Jurkat, Clone E6-1 (cell line): ENCODE measurements around the gene SLC44A5.
"Not testable (repeated sequence)": the region's sequence is repeated elsewhere in the genome, so short reads cannot be mapped to it uniquely, and the experiment has no call there.

Source experiments
- DNase-seq: peaks from one replicate; pipeline ENCODE4 v3.0.0-alpha.2; 2011; ENCODE audit warnings: low read depth, low spot score
- H3K4me3 ChIP-seq: 2 replicates; pipeline ENCODE4 v1.5.1; 2011; ENCODE audit warnings: mild to moderate bottlenecking, low read length, control low read depth, moderate library complexity

The SLC44A5 gene

GRCh38 chr1:75330624-75331023 is 280.3 kb downstream of the SLC44A5 start:
- no peak for DNase-seq
- H3K4me3 ChIP-seq = no peak overlapping the region

GRCh38 chr1:75328691-75329090 is 282.2 kb downstream of the SLC44A5 start:
- H3K4me3 ChIP-seq = no peak overlapping the region
- no peak for DNase-seq

- H3K4me3 ChIP-seq = no peak overlapping the region
- no peak for DNase-seq
These were observed 283.5 kb downstream of the SLC44A5 start for GRCh38 chr1:75327395-75327794.

- H3K4me3 ChIP-seq = no peak overlapping the region
- DNase-seq = no peak
These were observed 292.9 kb downstream of the SLC44A5 start for GRCh38 chr1:75317976-75318375.

GRCh38 chr1:75316230-75316629 is 294.7 kb downstream of the SLC44A5 start:
- no peak for DNase-seq
- H3K4me3 ChIP-seq = no peak overlapping the region

- no peak for DNase-seq
These were observed 298.3 kb downstream of the SLC44A5 start for GRCh38 chr1:75312620-75313019.

GRCh38 chr1:75310067-75310466 is 300.8 kb downstream of the SLC44A5 start:
- DNase-seq = no peak

More at GRCh38 chr1:75312620-75313019, 298.3 kb downstream of the SLC44A5 start:
- H3K4me3 ChIP-seq = no peak overlapping the region

GRCh38 chr1:75308365-75308764 is 302.5 kb downstream of the SLC44A5 start:
- H3K4me3 ChIP-seq = no peak overlapping the region
- no peak for DNase-seq

More at GRCh38 chr1:75310067-75310466, 300.8 kb downstream of the SLC44A5 start:
- no peak overlapping the region for H3K4me3 ChIP-seq

- DNase-seq = no peak
- no peak overlapping the region for H3K4me3 ChIP-seq
These were observed 305.9 kb downstream of the SLC44A5 start for GRCh38 chr1:75305061-75305460.

GRCh38 chr1:75293270-75293669 is 317.6 kb downstream of the SLC44A5 start:
- no peak for DNase-seq
- no peak overlapping the region for H3K4me3 ChIP-seq

- DNase-seq = no peak
- H3K4me3 ChIP-seq = no peak overlapping the region
These were observed 318.9 kb downstream of the SLC44A5 start for GRCh38 chr1:75292013-75292412.

- DNase-seq = no peak
- no peak overlapping the region for H3K4me3 ChIP-seq
These were observed 334.5 kb downstream of the SLC44A5 start for GRCh38 chr1:75276385-75276784.

- H3K4me3 ChIP-seq = no peak overlapping the region
- DNase-seq = no peak
These were observed 335.3 kb downstream of the SLC44A5 start for GRCh38 chr1:75275631-75276030.

- no peak overlapping the region for H3K4me3 ChIP-seq
These were observed 335.9 kb downstream of the SLC44A5 start for GRCh38 chr1:75274920-75275506.

GRCh38 chr1:75273110-75273509 is 337.8 kb downstream of the SLC44A5 start:
- no peak for DNase-seq

More at GRCh38 chr1:75274920-75275506, 335.9 kb downstream of the SLC44A5 start:
- DNase-seq = no peak

GRCh38 chr1:75265792-75266191 is 345.1 kb downstream of the SLC44A5 start:
- no peak overlapping the region for H3K4me3 ChIP-seq
- peak; percentile 52 for DNase-seq

More at GRCh38 chr1:75273110-75273509, 337.8 kb downstream of the SLC44A5 start:
- no peak overlapping the region for H3K4me3 ChIP-seq

GRCh38 chr1:75264112-75264511 is 346.8 kb downstream of the SLC44A5 start:
- H3K4me3 ChIP-seq = no peak overlapping the region

GRCh38 chr1:75263616-75264015 is 347.3 kb downstream of the SLC44A5 start:
- H3K4me3 ChIP-seq, DNase-seq: not testable (repeated sequence)

More at GRCh38 chr1:75264112-75264511, 346.8 kb downstream of the SLC44A5 start:
- no peak for DNase-seq

- not testable (repeated sequence) for H3K4me3 ChIP-seq, DNase-seq
These were observed 349.0 kb downstream of the SLC44A5 start for GRCh38 chr1:75261946-75262345.

GRCh38 chr1:75258351-75258750 is 352.6 kb downstream of the SLC44A5 start:
- no peak overlapping the region for H3K4me3 ChIP-seq
- DNase-seq = no peak

- H3K4me3 ChIP-seq = no peak overlapping the region
- DNase-seq = no peak
These were observed 353.5 kb downstream of the SLC44A5 start for GRCh38 chr1:75257424-75257823.
